GM19438 (cell line): ENCODE measurements around the gene PRKD3.
"Not testable (repeated sequence)": the region's sequence is repeated elsewhere in the genome, so short reads cannot be mapped to it uniquely, and the experiment has no call there.

ENCODE experiments used
- ATAC-seq: cut with Tn5 transposase; IDR thresholded peaks from one replicate; pipeline ENCODE4 v1.9.1; 2021; ENCODE audit warnings: low read depth; ENCODE audit not compliant: unreplicated experiment

The PRKD3 gene

DNA sequence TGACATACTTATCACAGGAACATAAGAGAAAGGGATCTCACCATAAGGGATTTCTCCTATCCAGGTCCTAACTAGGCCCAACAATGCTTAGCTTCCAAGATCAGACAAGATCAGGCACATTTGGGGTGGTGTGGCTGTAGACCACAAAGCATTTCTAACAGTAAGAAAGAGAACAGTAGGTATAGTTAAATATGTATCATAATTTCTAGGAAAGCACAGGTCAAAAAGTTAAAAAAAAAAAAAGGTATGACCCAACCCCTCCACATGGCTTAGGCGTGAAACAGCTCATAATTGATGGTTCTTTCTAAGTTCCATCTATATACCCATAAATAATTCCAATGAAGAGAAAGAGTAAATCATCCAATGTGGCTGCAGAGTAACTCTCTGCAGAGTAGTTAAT lies 6.9 kb downstream of the PRKD3 start:
- ATAC-seq, result no peak

- no peak for ATAC-seq
These were observed 8.5 kb downstream of the PRKD3 start for GRCh38 chr2:37316181-37316580.

- ATAC-seq, result no peak
These were observed 9.3 kb downstream of the PRKD3 start for GRCh38 chr2:37315364-37315763.

DNA sequence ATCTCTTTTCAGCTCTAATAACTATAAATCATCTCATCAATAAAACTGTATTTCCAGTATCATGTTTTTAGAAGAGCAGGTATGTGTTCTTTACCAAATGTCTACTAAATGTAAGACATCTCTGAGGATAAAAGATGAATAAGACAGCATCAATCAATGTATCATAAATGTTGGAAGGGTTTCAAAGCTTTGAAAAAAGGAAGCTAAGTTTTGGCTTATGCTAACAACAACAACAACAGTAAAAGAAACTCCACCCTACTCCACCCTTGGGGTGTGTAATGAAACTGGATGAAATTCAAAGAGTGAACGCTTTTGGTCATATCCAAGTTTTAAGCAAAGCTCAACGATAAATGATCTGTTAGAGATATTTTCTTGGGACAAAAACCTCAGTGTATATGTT lies 17.1 kb downstream of the PRKD3 start:
- ATAC-seq, result no peak

DNA sequence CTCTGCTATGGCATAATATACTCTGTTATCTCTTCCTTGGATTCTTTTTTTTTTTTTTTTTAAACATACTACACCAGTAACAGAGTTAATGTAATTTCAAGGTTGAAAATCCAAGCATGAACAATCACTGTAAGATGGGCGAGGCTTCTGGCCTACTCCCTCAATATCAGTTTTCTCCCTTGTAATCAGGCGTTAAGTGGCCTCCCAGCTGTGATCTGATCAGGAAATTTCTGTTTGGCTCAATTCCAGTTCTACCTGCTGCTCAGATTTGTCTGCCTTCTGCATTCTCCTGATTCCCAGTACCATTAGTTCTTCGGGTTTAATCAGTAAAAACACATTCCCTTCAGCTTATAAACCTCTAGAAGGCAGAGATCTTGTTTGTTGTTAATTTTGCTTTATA lies 18.6 kb downstream of the PRKD3 start:
- ATAC-seq, result no peak

DNA sequence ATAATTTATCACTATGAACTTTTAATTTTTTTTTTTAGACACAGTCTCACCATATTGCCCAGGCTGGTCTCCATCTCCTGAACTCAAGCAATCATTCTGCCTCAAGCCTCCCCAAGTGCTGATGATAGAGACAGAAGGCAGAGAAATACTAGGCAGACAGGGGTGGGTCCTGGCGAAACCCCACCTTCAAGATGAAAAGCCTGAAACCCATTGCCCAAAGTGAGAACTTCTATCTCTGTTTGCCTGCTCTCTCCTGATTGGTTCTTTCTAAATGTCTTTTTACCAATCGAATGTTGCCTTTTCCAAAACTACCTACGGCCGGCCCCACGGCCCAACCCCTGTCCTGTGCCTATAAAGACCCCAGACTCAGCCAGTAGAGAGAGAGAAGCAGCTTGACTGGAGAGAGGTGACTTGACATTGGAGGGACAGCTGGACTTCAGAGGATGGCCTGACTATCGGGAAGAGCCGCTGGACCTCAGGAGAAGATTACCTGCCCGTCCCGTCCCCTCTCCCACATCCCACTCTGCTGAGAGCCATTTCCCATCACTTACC lies 21.9 kb downstream of the PRKD3 start:
- ATAC-seq, result no peak

- ATAC-seq, result no peak
These were observed 23.2 kb downstream of the PRKD3 start for GRCh38 chr2:37301408-37301807.

- ATAC-seq, result no peak
These were observed 24.1 kb downstream of the PRKD3 start for GRCh38 chr2:37300578-37300977.

GRCh38 chr2:37300146-37300545 lies 24.5 kb downstream of the PRKD3 start:
- no peak for ATAC-seq

GRCh38 chr2:37297632-37298031 lies 27.0 kb downstream of the PRKD3 start:
- no peak for ATAC-seq

DNA sequence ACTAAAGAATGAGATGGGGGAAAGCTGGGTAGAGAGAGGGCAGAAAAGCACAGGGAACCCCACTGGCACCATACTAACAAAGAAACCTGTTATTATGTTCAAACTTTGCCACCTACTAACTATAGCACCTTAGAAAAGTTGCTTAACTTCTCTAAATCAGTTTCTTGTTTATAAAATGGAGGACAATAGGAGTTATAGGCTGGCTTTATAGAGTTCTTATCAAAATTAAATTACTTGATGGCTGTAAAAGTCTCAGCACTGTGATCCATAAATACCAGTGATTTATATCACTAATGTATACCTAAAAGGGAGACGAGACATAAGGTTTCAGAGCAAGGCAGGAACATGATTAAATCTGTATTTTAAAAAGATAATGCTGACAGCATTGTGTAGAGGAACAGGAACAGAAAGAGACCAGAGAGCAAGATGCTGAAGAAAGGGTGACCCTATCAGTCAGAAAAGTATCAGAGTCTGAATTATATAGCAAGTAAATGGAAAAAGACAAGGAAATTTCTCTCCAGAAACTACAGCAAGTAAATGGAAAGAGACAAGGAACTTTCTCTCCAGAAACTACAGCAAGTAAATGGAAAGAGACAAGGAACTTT lies 29.1 kb downstream of the PRKD3 start:
- no peak for ATAC-seq

DNA sequence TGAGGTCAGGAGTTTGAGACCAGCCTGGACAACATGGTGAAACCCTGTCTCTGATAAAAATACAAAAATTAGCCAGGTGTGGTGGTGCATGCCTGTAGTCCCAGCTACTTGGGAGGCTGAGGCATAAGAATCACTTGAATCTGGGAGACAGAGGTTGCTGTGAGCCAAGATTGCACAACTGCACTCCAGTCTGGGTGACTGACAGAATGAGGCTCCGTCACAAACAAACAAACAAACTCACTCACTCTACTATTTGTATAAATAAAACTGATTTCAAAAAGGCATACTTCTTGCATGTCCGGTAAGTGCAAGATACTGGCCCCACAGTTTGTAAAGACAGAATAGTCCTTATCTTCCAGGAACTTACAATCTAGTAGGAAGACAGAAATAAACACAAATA lies 29.8 kb downstream of the PRKD3 start:
- not testable (repeated sequence) for ATAC-seq

DNA sequence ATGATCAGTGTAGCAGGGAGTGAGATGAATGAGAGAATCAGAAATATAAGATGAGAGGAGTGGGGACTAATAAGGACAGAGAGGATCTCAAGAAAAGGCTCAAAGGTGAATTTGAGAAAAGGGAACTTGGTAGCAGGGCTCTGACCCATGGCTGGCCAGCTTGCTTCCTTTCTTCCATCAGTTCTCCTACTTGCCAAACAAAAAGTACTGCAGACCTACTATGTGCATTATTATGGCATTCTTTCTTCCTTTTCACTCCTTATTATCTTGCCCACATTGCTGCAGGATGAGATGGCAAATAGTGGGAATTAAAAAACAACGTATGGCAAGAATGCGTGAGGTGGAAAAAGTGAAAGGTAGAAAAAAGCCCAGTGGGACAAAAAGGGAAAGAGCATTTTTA lies 33.0 kb downstream of the PRKD3 start:
- no peak for ATAC-seq

DNA sequence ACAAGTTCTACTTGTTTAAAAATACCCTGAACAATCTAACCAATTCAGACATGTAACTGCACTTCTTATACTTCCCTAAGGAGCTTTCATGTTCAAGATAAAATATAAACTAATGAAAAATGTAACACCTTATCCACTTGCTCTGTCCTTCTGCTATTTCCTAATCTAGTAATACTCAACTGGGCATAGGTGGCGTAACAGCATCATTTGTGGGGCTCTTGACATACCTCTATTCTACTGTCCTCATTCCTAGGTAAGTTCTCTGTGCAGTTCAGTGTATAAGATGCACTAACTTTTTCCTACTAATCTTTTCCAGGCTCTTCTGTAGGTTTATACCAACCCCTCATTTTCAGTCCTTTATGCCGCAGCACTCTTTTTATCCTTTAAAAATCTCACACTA lies 36.7 kb downstream of the PRKD3 start:
- no peak for ATAC-seq

DNA sequence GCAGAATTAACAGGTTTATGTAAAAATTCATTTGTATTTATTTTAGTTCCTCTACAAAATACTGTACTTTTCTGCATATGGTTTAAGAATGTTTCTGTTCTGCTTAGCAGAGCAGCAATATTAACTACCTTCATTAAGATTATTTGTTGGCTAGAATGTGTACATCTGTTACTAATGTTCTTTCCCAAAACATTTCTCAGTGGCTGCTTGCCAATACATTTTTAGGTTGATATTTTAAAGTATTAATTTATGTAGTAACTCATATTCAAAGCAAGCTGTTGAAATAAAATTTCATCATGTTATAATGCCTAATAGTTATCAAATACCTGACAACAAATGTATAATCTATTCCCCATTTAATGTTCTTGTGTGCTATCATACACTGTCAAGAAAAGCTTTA lies 40.3 kb downstream of the PRKD3 start:
- ATAC-seq, result no peak

- no peak for ATAC-seq
These were observed 41.4 kb downstream of the PRKD3 start for GRCh38 chr2:37283207-37283606.

GRCh38 chr2:37282746-37283145 lies 41.9 kb downstream of the PRKD3 start:
- ATAC-seq, result no peak

GRCh38 chr2:37281916-37282315 lies 42.7 kb downstream of the PRKD3 start:
- ATAC-seq, result no peak

DNA sequence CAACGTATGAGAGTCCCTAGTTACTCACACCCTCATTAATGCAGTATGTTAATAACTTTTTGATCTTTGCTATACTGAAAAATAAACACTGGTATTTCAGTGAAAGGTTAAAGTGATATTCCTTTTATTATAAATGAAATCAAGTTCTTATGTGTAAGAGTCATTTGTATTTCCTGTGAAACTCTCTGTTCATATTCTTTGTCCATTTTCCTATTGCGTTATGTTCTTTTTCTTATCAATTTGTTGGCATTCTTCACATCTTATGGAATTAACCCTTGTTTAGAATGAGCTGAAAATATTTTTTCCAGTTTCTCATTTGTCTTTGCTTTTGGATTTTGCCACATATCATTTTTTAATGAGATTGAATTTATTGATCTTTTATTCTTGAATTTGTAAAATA lies 48.3 kb downstream of the PRKD3 start:
- ATAC-seq, result no peak
